GM21526 (cell line): ENCODE measurements around the gene ZRANB1.

Experiments used
- ATAC-seq: cut with Tn5 transposase; IDR thresholded peaks from one replicate; pipeline ENCODE4 v1.9.1; 2021; ENCODE audit warnings: moderate library complexity; ENCODE audit not compliant: unreplicated experiment, low FRiP score

ZRANB1 gene

GRCh38 chr10:124918191-124918830 lies 23.6 kb upstream of the ZRANB1 start:
- ATAC-seq = no peak

DNA sequence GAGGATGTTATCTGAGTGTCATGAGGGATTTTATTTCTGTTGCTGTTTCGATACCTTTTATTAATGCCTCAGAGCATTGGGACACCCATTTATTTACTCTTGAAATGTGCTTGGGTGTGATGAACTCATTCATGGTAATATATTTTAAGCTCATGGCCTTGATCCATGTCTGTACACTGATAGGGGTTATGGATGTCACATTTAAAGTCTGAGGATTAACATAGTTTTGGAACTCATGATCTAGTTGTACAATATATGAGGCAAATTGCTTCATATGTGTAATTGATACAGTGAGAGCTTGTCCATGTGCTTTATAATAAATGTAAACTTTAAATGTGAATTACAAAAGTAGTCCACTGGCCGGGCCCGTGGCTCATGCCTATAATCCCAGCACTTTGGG lies 23.0 kb upstream of the ZRANB1 start:
- no peak for ATAC-seq

DNA sequence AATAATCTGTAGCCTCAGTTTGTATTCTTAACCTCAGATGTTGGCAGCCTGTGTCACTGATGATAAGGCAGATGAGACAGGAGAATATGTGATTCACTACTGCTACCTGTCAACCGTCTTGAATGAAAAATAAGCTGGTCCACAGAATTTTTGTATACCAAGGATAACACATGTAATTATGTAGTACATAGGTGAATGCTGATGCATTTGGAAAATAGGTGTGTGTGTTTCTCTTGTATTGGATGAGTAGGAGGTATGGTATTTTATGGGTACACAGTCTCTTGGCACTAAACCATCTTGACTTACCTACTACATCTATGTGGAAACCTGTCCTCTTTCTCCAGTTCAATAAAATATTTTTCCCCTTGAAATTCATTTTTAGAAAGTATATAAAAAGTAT lies 20.7 kb upstream of the ZRANB1 start:
- no peak for ATAC-seq

DNA sequence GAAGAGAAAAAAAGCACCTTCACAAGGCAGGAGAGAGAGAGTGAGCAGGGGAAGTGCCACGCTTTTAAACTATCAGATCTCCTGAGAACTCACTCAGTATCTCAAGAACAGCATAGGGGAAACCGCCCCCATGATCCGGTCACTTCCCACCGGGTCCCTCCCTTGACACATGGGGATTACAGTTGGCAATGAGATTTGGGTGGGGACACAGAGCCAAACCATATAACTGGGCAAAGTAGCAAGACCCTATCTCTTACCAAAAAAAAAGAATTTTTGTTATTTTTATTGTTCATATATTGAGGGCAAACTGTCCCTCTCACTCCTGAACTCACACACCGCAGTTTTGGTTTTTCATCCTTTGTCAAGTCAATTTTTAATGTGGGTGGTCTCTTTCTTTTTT lies 18.2 kb upstream of the ZRANB1 start:
- no peak for ATAC-seq

DNA sequence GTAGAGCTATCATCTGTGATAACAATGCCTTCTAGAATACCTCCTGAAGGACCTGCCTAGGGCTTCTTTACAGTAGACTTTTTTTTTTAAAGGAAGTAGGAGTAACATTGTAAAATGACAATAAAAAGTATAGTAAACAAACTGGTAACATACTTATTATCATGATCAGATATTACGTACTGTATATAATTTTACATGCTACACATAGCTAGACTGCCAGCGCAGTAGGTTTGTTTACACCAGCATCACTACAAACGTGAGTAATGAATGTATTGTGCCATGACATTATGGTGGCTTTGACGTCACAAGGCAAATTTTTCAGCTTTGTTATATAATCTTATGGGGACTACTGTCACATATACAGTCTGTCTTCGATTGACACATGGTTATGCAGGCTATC lies 15.4 kb upstream of the ZRANB1 start:
- no peak for ATAC-seq

DNA sequence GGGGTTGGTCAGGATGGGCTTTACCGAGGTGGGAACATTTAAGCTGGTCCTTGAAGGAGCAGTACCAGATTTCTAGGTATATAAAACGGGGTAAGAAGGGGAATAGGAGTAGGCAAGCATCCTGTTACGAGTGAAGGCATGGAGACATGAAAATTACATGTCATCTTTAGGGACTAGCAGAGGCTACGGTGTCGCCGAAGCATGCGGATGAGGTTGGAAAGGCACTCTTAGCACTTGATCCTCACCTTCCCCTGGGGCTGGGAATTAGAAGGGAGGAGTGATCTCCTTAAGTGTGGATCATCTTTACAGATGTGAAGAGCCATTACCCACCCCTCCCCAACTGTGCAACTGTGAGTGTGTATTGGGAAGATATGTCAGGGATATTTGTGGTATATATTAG lies 13.8 kb upstream of the ZRANB1 start:
- no peak for ATAC-seq

DNA sequence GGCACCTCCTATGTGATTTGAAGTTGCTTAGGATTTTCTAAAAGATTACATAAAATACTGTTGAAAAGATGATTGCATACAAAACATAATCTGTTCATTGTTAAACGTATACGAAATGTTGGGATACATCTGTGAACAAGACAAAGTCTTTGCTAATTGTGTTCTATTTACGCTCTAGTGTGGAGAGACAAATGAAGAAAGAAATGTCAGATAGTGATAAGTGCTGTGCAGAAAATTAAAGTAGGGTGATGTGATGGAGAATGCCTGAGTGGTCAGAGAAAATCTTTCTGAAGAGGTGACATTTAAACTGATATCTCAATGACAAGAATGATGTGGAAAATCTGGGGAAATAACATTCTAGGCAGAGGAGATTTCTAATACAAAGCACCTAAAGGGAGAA lies 13.4 kb upstream of the ZRANB1 start:
- ATAC-seq = no peak

DNA sequence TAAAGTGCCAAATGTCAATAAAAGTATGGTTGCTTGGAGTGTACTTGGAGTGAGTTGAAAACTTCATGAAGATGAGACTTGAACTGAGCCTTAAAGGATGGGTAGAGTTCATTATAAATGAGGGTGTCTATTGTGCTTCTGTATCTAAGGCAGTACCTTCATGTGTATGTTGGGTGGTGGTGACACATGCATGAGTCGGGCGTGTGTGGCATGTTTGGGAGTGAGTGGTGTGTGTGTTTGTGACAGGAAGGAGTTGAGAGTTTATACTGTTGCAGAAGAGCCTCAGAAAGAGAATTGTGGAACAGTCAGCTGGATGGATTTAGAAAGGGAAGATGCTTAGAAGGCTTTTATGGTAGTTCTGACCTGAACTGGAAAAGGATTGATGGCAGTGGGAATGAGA lies 6.0 kb upstream of the ZRANB1 start:
- no peak for ATAC-seq

DNA sequence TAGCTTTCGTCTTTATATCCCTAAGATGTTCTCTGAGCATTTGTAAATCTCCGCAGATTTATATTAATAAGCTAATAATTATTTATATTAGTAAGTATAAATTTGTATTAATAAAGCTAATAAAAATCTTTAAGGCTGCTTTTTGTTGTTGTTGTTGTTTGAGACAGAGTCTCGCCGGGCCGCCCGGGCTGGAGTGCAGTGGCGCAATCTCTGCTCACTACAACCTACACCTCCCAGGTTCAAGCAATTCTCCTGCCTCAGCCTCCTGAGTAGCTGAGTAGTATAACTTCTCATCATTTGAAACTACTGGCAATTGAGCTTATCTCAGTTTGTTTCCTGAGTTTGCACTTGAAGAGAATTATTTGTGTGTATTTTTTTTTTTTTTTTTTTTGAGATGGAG lies 5.1 kb upstream of the ZRANB1 start:
- no peak for ATAC-seq

DNA sequence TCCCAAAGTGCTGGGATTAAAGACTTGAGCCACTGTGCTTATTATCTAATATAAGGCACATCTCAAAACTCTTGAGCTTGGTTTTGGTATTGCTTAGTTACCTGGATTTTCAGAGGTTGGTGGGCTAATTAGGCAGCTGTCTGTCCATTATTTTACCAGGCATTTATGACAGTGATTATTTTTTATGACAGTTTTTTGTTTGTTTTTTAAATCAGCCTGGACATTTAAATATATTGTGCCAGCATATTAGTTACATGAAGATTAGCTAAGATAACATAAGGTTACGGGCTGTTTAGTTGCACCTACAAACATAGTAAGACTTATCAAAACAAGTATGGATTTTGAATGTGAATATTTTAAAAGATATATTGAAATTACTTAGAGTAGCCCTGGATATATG lies 2.6 kb upstream of the ZRANB1 start:
- ATAC-seq = no peak

GRCh38 chr10:124942317-124943169 lies 620 bp downstream of the ZRANB1 start:
- ATAC-seq = no peak

DNA sequence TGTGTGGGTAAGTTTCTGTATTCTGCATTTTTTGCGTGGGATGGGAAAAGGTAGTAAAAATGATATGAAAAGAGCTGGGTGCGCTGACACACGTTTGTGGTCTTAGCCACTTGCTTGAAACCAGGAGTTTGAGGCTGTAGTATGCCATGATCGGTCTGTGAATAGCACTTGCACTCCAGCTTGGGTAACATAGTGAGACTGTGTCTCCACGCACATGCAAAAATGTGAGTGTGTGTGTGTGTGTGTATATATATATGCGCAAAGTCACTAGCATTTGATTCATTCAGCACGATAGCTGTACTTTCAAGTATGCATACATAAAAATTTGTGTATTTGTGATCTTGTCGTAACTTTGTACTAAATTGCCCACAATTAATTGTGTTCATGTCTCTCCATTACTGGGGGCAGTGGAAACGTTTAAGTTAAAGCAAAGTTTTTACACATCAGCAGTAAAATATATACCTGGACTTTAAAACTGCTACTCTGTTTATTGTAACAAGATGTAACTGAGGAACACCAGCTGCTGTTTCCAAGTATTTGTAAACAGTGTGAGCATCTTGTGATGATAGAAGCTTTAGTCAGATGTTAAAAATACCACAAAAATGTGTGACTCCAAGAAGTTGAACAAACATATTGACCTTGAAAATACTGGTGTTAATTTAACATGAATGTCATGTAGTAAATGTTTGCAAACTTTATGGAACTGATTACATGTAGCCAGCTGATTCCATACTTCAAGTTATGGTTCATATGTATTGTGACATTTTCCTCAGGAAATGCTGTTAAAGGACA lies 1.6 kb downstream of the ZRANB1 start:
- no peak for ATAC-seq

GRCh38 chr10:124944982-124945381 lies 3.1 kb downstream of the ZRANB1 start:
- ATAC-seq = no peak

DNA sequence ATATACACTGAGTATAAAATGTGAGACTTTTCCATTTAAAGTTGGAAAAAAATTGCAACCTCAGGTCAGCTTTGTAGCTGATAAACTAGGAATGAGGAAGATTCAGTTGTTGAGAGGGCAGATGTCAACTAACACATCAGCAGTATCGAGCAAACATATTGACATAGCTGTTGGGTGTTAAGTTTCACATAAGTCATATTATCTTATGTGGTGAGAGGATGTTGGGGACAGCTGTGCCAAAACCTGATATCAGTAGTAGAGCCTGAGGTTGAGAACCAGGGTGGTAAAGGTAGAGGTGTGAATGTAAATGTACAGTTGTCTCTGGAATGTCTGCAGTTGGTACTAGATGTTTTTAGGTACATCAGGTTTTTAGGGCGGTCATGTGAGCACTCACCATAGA lies 5.0 kb downstream of the ZRANB1 start:
- no peak for ATAC-seq

DNA sequence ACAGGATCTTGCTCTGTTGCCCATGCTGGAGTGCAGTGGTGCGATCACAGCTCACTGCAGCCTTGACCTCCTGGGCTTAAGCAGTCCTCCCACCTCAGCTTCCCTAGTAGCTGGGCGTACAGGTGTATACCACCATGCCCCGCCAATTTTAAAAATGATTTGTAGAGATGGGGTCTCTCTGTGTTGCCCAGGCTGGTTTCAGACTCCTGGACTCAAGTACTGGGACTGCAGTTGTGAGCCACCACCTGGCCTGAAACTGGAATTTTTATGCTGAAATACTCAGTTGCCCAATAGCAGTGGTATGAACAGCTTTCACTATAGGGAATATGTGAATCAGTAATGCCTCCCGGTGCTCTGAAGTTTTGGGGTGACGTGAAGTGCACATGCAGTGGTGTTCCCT lies 7.6 kb downstream of the ZRANB1 start:
- ATAC-seq = no peak

- no peak for ATAC-seq
These were observed 10.2 kb downstream of the ZRANB1 start for GRCh38 chr10:124952123-124952522.

GRCh38 chr10:124953421-124953820 lies 11.5 kb downstream of the ZRANB1 start:
- no peak for ATAC-seq

DNA sequence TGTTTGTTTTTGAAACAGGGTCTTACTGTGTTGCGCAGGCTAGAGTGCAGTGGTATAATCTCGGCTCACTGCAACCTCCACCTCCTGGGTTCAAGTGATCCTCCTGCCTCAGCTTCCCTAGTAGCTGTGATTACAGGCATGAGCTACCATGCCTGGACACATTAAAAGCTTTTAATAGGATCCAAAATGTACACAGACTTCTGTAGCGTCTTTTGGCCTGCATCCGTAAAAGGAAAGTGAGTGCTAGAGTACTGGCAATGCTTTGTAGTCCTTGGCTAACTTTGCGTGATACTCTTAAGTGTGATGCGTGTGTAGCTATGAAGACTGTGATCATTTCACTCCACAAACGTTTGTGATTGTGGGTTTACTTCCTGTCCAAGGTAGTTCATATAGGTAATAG lies 13.3 kb downstream of the ZRANB1 start:
- ATAC-seq = no peak

- ATAC-seq = no peak
These were observed 13.9 kb downstream of the ZRANB1 start for GRCh38 chr10:124955868-124956267.

DNA sequence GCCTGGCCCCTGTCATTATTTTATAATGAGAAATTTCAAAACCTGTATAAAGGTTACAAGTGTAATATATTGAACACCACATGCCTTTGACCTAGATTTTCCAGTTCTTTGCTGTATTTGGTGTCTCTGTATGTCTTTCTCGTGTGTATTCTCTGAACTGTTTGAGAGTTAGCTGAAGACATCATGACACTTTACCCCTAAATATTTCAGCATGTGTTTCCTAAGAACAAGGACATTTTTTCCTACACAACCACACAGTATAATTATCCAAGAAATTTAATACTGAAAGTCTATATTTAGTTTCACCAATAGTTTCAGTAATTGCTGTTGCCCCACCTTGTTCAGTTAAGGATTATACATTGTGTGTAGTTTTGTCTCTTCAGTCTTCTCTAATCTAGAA lies 14.8 kb downstream of the ZRANB1 start:
- ATAC-seq = no peak

DNA sequence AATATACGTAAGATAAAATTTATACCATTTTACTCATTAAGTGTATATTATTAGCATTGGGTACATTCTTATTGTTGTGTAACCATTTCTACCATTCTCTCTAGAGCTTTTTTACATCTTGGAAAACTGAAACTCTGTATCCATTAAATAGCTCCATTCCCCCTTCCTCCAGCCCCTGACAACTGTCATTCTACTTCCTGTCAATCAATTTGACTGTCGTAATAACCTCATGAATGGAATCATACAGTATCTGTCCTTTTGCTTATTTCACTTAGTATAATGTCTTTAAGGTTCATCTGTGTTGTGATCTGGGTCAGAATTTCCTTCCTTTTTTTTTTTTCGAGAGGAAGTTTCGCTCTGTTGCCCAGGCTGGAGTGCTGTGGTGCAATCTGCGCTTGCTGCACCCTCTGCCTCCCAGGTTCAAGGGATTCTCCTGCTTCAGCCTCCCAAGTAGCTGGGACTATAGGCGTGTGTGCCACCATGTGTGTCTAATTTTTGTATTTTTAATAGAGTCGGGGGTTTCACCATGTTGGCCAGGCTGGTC lies 15.6 kb downstream of the ZRANB1 start:
- ATAC-seq = no peak
